ENCODE results near the gene CNOT10.

The CNOT10 gene

DNA sequence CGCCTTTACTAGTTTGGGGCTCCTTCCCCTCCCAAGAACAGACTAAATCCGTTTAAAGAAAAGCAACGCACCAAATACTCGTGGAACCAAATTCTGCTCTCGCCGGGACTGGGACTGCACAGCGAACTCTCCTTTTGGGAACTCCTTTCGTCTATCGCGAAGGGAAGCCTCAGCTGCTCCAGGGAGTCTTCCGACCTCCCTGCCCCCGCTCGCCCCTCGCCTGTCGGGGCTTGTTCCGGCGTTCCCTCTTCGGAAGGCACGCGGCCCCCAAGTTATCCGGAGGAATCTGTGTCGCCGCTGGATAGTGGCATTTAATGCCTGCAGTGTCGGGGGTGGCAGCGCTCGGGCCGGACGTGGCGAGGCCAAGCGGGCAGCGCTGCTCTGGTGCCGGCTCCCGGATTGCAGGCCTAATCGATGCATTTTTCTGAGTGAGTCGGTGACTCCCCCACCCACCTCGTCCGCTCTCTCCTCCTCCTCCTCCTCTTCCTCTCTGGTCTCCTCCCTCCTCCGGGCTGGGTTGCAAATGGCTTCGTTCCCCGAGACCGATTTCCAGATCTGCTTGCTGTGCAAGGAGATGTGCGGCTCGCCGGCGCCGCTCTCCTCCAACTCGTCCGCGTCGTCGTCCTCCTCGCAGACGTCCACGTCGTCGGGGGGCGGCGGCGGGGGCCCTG is 132.7 kb downstream of the CNOT10 start, which contains the start of gene TRIM71 (continued):
- TF ChIP-seq, protein P1, sequence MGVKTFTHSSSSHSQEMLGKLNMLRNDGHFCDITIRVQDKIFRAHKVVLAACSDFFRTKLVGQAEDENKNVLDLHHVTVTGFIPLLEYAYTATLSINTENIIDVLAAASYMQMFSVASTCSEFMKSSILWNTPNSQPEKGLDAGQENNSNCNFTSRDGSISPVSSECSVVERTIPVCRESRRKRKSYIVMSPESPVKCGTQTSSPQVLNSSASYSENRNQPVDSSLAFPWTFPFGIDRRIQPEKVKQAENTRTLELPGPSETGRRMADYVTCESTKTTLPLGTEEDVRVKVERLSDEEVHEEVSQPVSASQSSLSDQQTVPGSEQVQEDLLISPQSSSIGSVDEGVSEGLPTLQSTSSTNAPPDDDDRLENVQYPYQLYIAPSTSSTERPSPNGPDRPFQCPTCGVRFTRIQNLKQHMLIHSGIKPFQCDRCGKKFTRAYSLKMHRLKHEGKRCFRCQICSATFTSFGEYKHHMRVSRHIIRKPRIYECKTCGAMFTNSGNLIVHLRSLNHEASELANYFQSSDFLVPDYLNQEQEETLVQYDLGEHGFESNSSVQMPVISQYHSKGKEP (tag by site-specific recombination; IDR thresholded peaks at IDR 0.05): no peak

DNA sequence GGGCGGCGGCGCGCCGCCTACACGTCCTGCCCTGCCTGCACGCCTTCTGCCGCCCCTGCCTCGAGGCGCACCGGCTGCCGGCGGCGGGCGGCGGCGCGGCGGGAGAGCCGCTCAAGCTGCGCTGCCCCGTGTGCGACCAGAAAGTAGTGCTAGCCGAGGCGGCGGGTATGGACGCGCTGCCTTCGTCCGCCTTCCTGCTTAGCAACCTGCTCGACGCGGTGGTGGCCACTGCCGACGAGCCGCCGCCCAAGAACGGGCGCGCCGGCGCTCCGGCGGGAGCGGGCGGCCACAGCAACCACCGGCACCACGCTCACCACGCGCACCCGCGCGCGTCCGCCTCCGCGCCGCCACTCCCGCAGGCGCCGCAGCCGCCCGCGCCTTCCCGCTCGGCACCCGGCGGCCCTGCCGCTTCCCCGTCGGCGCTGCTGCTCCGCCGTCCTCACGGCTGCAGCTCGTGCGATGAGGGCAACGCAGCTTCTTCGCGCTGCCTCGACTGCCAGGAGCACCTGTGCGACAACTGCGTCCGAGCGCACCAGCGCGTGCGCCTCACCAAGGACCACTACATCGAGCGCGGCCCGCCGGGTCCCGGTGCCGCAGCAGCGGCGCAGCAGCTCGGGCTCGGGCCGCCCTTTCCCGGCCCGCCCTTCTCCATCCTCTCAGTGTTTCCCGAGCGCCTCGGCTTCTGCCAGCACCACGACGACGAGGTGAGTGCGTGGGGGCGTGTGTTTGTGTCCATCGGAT is 133.4 kb downstream of the CNOT10 start:
- Histone ChIP-seq H3K4me1 (ENCODE audit: control insufficient read depth, insufficient read depth, low read length) (no peaks in the 10 kb centered on the region), H3K27ac (ENCODE audit: extremely low read depth, low read depth, low read length) (no peak overlapping the region), H3K36me3 (ENCODE audit: control insufficient read depth in 2 of 2, insufficient read depth in 1 of 2, low read length in 2 of 2) (peaks cover 0 to 20% of the 10 kb centered on the region in 2 experiments; a peak in 1 of 3 replicates), H3K4me3 (ENCODE audit: low read depth, low read length) (no peak overlapping the region; the same call in 1 of the 2 replicates), H3K9me3 (ENCODE audit: control insufficient read depth, insufficient read depth, low read depth, low read length) (no peaks in the 10 kb centered on the region)
- TF ChIP-seq, protein P2, sequence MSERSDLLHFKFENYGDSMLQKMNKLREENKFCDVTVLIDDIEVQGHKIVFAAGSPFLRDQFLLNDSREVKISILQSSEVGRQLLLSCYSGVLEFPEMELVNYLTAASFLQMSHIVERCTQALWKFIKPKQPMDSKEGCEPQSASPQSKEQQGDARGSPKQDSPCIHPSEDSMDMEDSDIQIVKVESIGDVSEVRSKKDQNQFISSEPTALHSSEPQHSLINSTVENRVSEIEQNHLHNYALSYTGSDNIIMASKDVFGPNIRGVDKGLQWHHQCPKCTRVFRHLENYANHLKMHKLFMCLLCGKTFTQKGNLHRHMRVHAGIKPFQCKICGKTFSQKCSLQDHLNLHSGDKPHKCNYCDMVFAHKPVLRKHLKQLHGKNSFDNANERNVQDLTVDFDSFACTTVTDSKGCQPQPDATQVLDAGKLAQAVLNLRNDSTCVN (tag by site-specific recombination; optimal IDR thresholded peaks at IDR 0.05): no peak
- TF ChIP-seq ZNF426 (tag by site-specific recombination; IDR thresholded peaks at IDR 0.05) (no peak), ZNF549 (tag by site-specific recombination; IDR thresholded peaks at IDR 0.05) (no peak), FEZF1 (tag by site-specific recombination; IDR thresholded peaks at IDR 0.05) (no peak), ZNF621 (tag by site-specific recombination; IDR thresholded peaks at IDR 0.05) (no peak), GLI2 (tag by site-specific recombination; IDR thresholded peaks at IDR 0.05; ENCODE audit: borderline replicate concordance, low read depth) (no peak)
- TF ChIP-seq, protein P3, sequence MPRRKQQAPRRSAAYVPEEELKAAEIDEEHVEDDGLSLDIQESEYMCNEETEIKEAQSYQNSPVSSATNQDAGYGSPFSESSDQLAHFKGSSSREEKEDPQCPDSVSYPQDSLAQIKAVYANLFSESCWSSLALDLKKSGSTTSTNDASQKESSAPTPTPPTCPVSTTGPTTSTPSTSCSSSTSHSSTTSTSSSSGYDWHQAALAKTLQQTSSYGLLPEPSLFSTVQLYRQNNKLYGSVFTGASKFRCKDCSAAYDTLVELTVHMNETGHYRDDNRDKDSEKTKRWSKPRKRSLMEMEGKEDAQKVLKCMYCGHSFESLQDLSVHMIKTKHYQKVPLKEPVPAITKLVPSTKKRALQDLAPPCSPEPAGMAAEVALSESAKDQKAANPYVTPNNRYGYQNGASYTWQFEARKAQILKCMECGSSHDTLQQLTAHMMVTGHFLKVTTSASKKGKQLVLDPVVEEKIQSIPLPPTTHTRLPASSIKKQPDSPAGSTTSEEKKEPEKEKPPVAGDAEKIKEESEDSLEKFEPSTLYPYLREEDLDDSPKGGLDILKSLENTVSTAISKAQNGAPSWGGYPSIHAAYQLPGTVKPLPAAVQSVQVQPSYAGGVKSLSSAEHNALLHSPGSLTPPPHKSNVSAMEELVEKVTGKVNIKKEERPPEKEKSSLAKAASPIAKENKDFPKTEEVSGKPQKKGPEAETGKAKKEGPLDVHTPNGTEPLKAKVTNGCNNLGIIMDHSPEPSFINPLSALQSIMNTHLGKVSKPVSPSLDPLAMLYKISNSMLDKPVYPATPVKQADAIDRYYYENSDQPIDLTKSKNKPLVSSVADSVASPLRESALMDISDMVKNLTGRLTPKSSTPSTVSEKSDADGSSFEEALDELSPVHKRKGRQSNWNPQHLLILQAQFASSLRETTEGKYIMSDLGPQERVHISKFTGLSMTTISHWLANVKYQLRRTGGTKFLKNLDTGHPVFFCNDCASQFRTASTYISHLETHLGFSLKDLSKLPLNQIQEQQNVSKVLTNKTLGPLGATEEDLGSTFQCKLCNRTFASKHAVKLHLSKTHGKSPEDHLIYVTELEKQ (tag by site-specific recombination; IDR thresholded peaks at IDR 0.05; ENCODE audit: borderline replicate concordance): no peak
- TF ChIP-seq, protein P4, sequence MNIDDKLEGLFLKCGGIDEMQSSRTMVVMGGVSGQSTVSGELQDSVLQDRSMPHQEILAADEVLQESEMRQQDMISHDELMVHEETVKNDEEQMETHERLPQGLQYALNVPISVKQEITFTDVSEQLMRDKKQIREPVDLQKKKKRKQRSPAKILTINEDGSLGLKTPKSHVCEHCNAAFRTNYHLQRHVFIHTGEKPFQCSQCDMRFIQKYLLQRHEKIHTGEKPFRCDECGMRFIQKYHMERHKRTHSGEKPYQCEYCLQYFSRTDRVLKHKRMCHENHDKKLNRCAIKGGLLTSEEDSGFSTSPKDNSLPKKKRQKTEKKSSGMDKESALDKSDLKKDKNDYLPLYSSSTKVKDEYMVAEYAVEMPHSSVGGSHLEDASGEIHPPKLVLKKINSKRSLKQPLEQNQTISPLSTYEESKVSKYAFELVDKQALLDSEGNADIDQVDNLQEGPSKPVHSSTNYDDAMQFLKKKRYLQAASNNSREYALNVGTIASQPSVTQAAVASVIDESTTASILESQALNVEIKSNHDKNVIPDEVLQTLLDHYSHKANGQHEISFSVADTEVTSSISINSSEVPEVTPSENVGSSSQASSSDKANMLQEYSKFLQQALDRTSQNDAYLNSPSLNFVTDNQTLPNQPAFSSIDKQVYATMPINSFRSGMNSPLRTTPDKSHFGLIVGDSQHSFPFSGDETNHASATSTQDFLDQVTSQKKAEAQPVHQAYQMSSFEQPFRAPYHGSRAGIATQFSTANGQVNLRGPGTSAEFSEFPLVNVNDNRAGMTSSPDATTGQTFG (tag by site-specific recombination; IDR thresholded peaks at IDR 0.05; ENCODE audit: borderline replicate concordance): no peak
- TF ChIP-seq, protein P5, sequence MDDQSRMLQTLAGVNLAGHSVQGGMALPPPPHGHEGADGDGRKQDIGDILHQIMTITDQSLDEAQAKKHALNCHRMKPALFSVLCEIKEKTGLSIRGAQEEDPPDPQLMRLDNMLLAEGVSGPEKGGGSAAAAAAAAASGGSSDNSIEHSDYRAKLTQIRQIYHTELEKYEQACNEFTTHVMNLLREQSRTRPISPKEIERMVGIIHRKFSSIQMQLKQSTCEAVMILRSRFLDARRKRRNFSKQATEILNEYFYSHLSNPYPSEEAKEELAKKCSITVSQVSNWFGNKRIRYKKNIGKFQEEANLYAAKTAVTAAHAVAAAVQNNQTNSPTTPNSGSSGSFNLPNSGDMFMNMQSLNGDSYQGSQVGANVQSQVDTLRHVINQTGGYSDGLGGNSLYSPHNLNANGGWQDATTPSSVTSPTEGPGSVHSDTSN (CRISPR knock-in tag; IDR thresholded peaks at IDR 0.05): no peak
- ChIA-PET CTCF (no interaction called here), POLR2A (no interaction called here)

Measured in HEK293 (cell line).